H9 (cell line): ENCODE measurements around the gene MAP1B. TPM values are rescaled to one million over a fixed set of nuclear protein-coding genes. Genes with fewer than 3 reads are reported as not detected.

ENCODE experiments used
- DNase-seq: peaks from one replicate; pipeline ENCODE4 v3.0.0-alpha.2; 2017
- H2AFZ ChIP-seq: one replicate; pipeline ENCODE4 v1.6.1; 2013; ENCODE audit warnings: mild to moderate bottlenecking, low read length, control low read depth, moderate library complexity
- H2AK5ac ChIP-seq: 2 replicates; pipeline ENCODE4 v1.6.1; 2013; ENCODE audit warnings: low read length, control low read depth, mixed read lengths; ENCODE audit not compliant: insufficient read length
- H2BK120ac ChIP-seq: one replicate; pipeline ENCODE4 v1.6.1; 2013; ENCODE audit warnings: low read depth, mild to moderate bottlenecking, low read length, control low read depth, inconsistent platforms; ENCODE audit not compliant: poor library complexity, severe bottlenecking
- H2BK12ac ChIP-seq: 2 replicates; pipeline ENCODE4 v1.6.1; 2013; ENCODE audit warnings: low read length, control low read depth, mixed read lengths, low read depth; ENCODE audit not compliant: insufficient read length
- H2BK15ac ChIP-seq: 2 replicates; pipeline ENCODE4 v1.6.1; 2013; ENCODE audit warnings: low read depth, low read length, control low read depth
- H2BK20ac ChIP-seq: one replicate; pipeline ENCODE4 v1.6.1; 2013; ENCODE audit warnings: low read depth, mild to moderate bottlenecking, low read length, control low read depth, inconsistent platforms; ENCODE audit not compliant: poor library complexity, severe bottlenecking
- H2BK5ac ChIP-seq: 2 replicates; pipeline ENCODE4 v1.6.1; 2013; ENCODE audit warnings: low read length, control low read depth, mixed read lengths; ENCODE audit not compliant: insufficient read length
- H3K14ac ChIP-seq: 2 replicates; pipeline ENCODE4 v1.6.1; 2013; ENCODE audit warnings: low read length, control low read depth; ENCODE audit not compliant: insufficient read depth
- H3K18ac ChIP-seq: 2 replicates; pipeline ENCODE4 v1.6.1; 2013; ENCODE audit warnings: low read depth, mild to moderate bottlenecking, mixed read lengths, low read length, control low read depth; ENCODE audit not compliant: insufficient read length
- H3K23ac ChIP-seq: 2 replicates; pipeline ENCODE4 v1.6.1; 2013; ENCODE audit warnings: low read length, control low read depth, mixed read lengths, low read depth; ENCODE audit not compliant: insufficient read length
- H3K23me2 ChIP-seq: 2 replicates; pipeline ENCODE4 v1.6.1; 2013; ENCODE audit warnings: low read depth, mild to moderate bottlenecking, mixed read lengths, low read length, control low read depth; ENCODE audit not compliant: insufficient read length, poor library complexity, severe bottlenecking
- H3K27ac ChIP-seq: 2 replicates; pipeline ENCODE4 v1.5.1; 2013; ENCODE audit warnings: low read length, control low read depth, mixed read lengths, low read depth; ENCODE audit not compliant: insufficient read length
- H3K27me3 ChIP-seq: 2 replicates; pipeline ENCODE4 v1.6.1; 2013; ENCODE audit warnings: low read length, control low read depth, inconsistent platforms; ENCODE audit not compliant: insufficient read depth
- H3K4ac ChIP-seq: 2 replicates; pipeline ENCODE4 v1.6.1; 2013; ENCODE audit warnings: low read depth, mild to moderate bottlenecking, control low read depth, inconsistent platforms, low read length, moderate library complexity
- H3K4me1 ChIP-seq: 2 replicates; pipeline ENCODE4 v1.6.1; 2013; ENCODE audit warnings: low read length, control low read depth, inconsistent platforms; ENCODE audit not compliant: insufficient read depth
- H3K4me2 ChIP-seq: 2 replicates; pipeline ENCODE4 v1.6.1; 2013; ENCODE audit warnings: low read length, control low read depth, mixed read lengths; ENCODE audit not compliant: insufficient read length, insufficient read depth
- H3K56ac ChIP-seq: 2 replicates; pipeline ENCODE4 v1.6.1; 2013; ENCODE audit warnings: low read depth, mild to moderate bottlenecking, mixed read lengths, low read length, control low read depth; ENCODE audit not compliant: insufficient read length
- H3K79me1 ChIP-seq: 2 replicates; pipeline ENCODE4 v1.6.1; 2013; ENCODE audit warnings: low read depth, mild to moderate bottlenecking, moderate library complexity, low read length, control low read depth, inconsistent platforms; ENCODE audit not compliant: insufficient read depth, poor library complexity, severe bottlenecking
- H3K79me2 ChIP-seq: 2 replicates; pipeline ENCODE4 v1.6.1; 2013; ENCODE audit warnings: low read length, control low read depth, inconsistent platforms; ENCODE audit not compliant: insufficient read depth
- H3K9ac ChIP-seq: 2 replicates; pipeline ENCODE4 v1.6.1; 2013; ENCODE audit warnings: low read length, control low read depth, mixed read lengths; ENCODE audit not compliant: insufficient read length; ENCODE audit errors: extremely low read depth
- H3K9me3 ChIP-seq: one replicate; pipeline ENCODE4 v1.6.1; 2013; ENCODE audit warnings: low read depth, low read length, inconsistent platforms; ENCODE audit not compliant: control insufficient read depth
- H3T11ph ChIP-seq: one replicate; pipeline ENCODE4 v1.6.1; 2013; ENCODE audit warnings: mild to moderate bottlenecking, low read length, control low read depth, inconsistent platforms
- H4K20me1 ChIP-seq: one replicate; pipeline ENCODE4 v1.6.1; 2013; ENCODE audit not compliant: control insufficient read depth, insufficient read length, insufficient read depth
- H4K5ac ChIP-seq: 2 replicates; pipeline ENCODE4 v1.6.1; 2013; ENCODE audit warnings: low read depth, mild to moderate bottlenecking, mixed read lengths, low read length, control low read depth; ENCODE audit not compliant: insufficient read length
- H4K8ac ChIP-seq: replicated peaks from 2 replicates; pipeline ENCODE4 v1.6.1; 2013; ENCODE audit warnings: low read length, control low read depth, mixed read lengths, low read depth; ENCODE audit not compliant: insufficient read length
- H4K91ac ChIP-seq: 2 replicates; pipeline ENCODE4 v1.6.1; 2013; ENCODE audit warnings: low read depth, mild to moderate bottlenecking, moderate library complexity, mixed read lengths, low read length, control low read depth; ENCODE audit not compliant: insufficient read length
- H3K27ac Mint-ChIP-seq, 3 experiments: 2 replicates in 2 of 3; 3 replicates in 1 of 3; pipeline ENCODE4 v1.8.0; 2020 to 2021; ENCODE audit warnings: mixed read lengths in 3 of 3, mild to moderate bottlenecking in 1 of 3, moderate library complexity in 1 of 3
- H3K27me3 Mint-ChIP-seq: 2 replicates; pipeline ENCODE4 v1.8.0; 2021; ENCODE audit warnings: low read depth, mild to moderate bottlenecking, moderate library complexity, mixed read lengths
- H3K36me3 Mint-ChIP-seq, 3 experiments: 2 replicates in 2 of 3; 3 replicates in 1 of 3; pipeline ENCODE4 v1.8.0; 2020 to 2021; ENCODE audit warnings: low read depth in 3 of 3, mixed read lengths in 3 of 3; ENCODE audit not compliant: insufficient read depth in 1 of 3
- H3K4me1 Mint-ChIP-seq, 2 experiments: 2 replicates each; pipeline ENCODE4 v1.8.0; 2020; ENCODE audit warnings: mixed read lengths in 2 of 2
- H3K4me3 Mint-ChIP-seq, 2 experiments: 2 replicates in 1 of 2; 3 replicates in 1 of 2; pipeline ENCODE4 v1.8.0; 2020 to 2021; ENCODE audit warnings: mild to moderate bottlenecking in 2 of 2, mixed read lengths in 2 of 2, moderate library complexity in 1 of 2
- H3K9me3 Mint-ChIP-seq, 2 experiments: 2 replicates in 1 of 2; 3 replicates in 1 of 2; pipeline ENCODE4 v1.8.0; 2020; ENCODE audit warnings: mild to moderate bottlenecking in 2 of 2, mixed read lengths in 2 of 2, moderate library complexity in 1 of 2
- CTCF ChIP-seq: fragments of 200-600 bp; sonication (generic); conservative IDR thresholded peaks from 3 replicates; pipeline ENCODE4 v1.8.0; 2021; ENCODE audit warnings: antibody characterized with exemption, mild to moderate bottlenecking
- WGBS: extraction: QIAGEN DNeasy Blood & Tissue Kit; methylation state at CpG from one replicate; pipeline ENCODE4 v1.1.7; 2013; ENCODE audit warnings: missing lambda C conversion rate, low lambda C conversion rate, mixed read lengths; ENCODE audit not compliant: insufficient read length; ENCODE audit errors: extremely low coverage; 5-methylcytosine and 5-hydroxymethylcytosine counted together
- total RNA-seq: library from RNA; stranded (reverse); gene quantifications from 2 replicates; pipeline ENCODE4 v1.2.1, GENCODE V29; 2021

MAP1B gene
- total RNA-seq, 1 experiment from 2014 or later: 67.5 TPM

DNA sequence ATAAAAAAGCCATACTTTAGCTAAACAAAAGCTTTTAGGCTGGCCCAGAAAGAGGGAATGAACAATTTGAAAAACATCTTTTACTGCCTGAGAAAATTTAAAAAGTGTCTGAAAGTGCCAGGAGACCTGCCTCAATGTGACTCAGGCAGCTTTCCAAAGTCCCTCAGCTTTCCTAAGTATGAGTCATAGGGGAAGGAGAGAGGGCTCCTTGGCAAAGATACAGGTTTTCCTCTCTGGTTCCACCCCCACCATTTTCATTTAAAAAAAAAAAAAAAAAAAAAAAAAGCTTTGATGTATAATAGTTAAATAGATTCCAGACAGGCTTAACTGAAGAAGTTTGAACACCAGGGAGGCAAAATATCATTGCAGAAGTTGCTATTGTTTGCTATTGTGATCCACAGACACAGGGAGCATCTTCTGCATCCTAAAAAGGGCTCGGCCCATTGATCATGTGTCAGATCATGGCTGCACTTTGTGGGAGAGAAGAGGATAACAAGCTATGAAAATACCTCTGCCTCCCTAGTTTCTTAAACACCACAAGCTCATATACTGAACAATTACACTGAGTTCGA, 141.2 kb downstream of the MAP1B start:
- no peak overlapping the region for H3K14ac ChIP-seq
- no peaks in the 10 kb centered on the region for H3K23me2 ChIP-seq
- H4K5ac ChIP-seq: no peak overlapping the region
- DNase-seq: no peak
- Mint-ChIP-seq H3K4me1 (peaks cover 35 to 47% of the 10 kb centered on the region in 2 experiments), H3K4me3 (no peak overlapping the region), H3K36me3 (peaks cover 0 to 6% (median 2%) of the 10 kb centered on the region in 3 experiments; a peak in 3 of 7 replicates), H3K27ac (peak overlapping the region in 2 of 3 experiments; percentile 30 to 36; a peak in 2 of 7 replicates), H3K27me3 (no peaks in the 10 kb centered on the region), H3K9me3 (no peaks in the 10 kb centered on the region)
- no peak overlapping the region for H2BK12ac ChIP-seq
- H3K4me1 ChIP-seq: peaks cover 3% of the 10 kb centered on the region
- H2BK15ac ChIP-seq: no peak overlapping the region
- H2BK120ac ChIP-seq: no peak overlapping the region
- no peak overlapping the region for H3K56ac ChIP-seq
- H4K20me1 ChIP-seq: no peaks in the 10 kb centered on the region
- H3K4ac ChIP-seq: no peak overlapping the region
- H3K18ac ChIP-seq: no peak overlapping the region
- no peaks in the 10 kb centered on the region for H3K9me3 ChIP-seq
- no peak overlapping the region for H2BK20ac ChIP-seq
- H2AFZ ChIP-seq: no peak overlapping the region
- H3K27ac ChIP-seq: no peak overlapping the region
- H4K91ac ChIP-seq: no peak overlapping the region
- no peak overlapping the region for H2BK5ac ChIP-seq
- H3K4me2 ChIP-seq: no peak overlapping the region
- TF ChIP-seq CTCF: no peak
- H3T11ph ChIP-seq: no peak overlapping the region
- H2AK5ac ChIP-seq: no peak overlapping the region
- no CpG with 5 or more reads among the region's 2 CpGs for WGBS
- H4K8ac ChIP-seq: no peak overlapping the region
- H3K79me1 ChIP-seq: no peaks in the 10 kb centered on the region
- H3K27me3 ChIP-seq: no peaks in the 10 kb centered on the region
- H3K79me2 ChIP-seq: no peaks in the 10 kb centered on the region
- no peak overlapping the region for H3K9ac ChIP-seq
- no peak overlapping the region for H3K23ac ChIP-seq
